NCI-H82 treated with DMSO at 0.1 percent for 48 hours (cell line): Measurements from ENCODE around the gene UBC.
"Not testable (repeated sequence)": the region's sequence is repeated elsewhere in the genome, so short reads cannot be mapped to it uniquely, and the experiment has no call there.

Experiments
- DNase-seq: peaks from one replicate; lab custom pipeline; 2025; ENCODE audit not compliant: unreplicated experiment; lab: John Stamatoyannopoulos, UW

UBC gene

GRCh38 chr12:124931528-124931927 is 17.1 kb upstream of the UBC start:
- not testable (repeated sequence) for DNase-seq

- DNase-seq = no peak
These were observed 16.1 kb upstream of the UBC start for GRCh38 chr12:124930586-124930985.

GRCh38 chr12:124929649-124930419 is 15.4 kb upstream of the UBC start:
- no peak for DNase-seq

- no peak for DNase-seq
These were observed 14.6 kb upstream of the UBC start for GRCh38 chr12:124928912-124929530.

- DNase-seq = no peak
These were observed 13.9 kb upstream of the UBC start for GRCh38 chr12:124928095-124928911.

- DNase-seq = no peak
These were observed 13.0 kb upstream of the UBC start for GRCh38 chr12:124927201-124928094.

GRCh38 chr12:124925782-124926181 is 11.3 kb upstream of the UBC start:
- not testable (repeated sequence) for DNase-seq

- no peak for DNase-seq
These were observed 10.7 kb upstream of the UBC start for GRCh38 chr12:124925117-124925516.

- DNase-seq = no peak
These were observed 9.7 kb upstream of the UBC start for GRCh38 chr12:124923905-124924734.

- no peak for DNase-seq
These were observed 7.0 kb upstream of the UBC start for GRCh38 chr12:124921200-124922031.

- DNase-seq = no peak
These were observed 6.0 kb upstream of the UBC start for GRCh38 chr12:124920353-124920935.

- no peak for DNase-seq
These were observed 5.3 kb upstream of the UBC start for GRCh38 chr12:124919521-124920352.

GRCh38 chr12:124918622-124918988 is 4.2 kb upstream of the UBC start:
- DNase-seq = not testable (repeated sequence)

GRCh38 chr12:124917841-124918621 is 3.6 kb upstream of the UBC start:
- DNase-seq = no peak

GRCh38 chr12:124917135-124917840 is 2.8 kb upstream of the UBC start:
- no peak for DNase-seq

- no peak for DNase-seq
These were observed 2.1 kb upstream of the UBC start for GRCh38 chr12:124916374-124917134.
